ENCODE results near the gene NLE1. TPM values are rescaled to one million over a fixed set of nuclear protein-coding genes. Genes with fewer than 3 reads are reported as not detected.

The NLE1 gene
- total and polyA plus RNA-seq, 2 donors (not counting 1 experiment from before 2014, with no cell fraction given) = 16.5 to 17.5 TPM

DNA sequence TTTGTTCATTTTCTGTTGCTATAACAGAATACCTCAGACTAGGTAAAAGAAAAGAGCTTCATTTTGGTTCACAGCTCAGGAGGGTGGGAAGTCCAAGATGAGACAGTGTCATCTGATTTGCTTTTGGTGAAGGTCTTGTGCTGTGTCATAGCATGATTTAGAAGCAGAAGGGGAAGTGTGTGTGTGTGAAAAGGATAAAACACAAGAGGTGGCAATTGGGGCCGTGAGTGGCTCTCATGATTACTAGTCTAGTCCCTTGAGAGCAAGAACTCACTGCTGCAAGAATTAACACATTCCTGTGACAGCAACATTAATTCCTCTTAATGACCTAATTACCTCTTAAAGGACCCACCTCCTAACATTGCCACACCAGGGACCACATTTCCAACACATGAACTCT is 43.7 kb upstream of the NLE1 start:
- H3K9me3 Mint-ChIP-seq (ENCODE audit: insufficient read depth) = no peaks in the 10 kb centered on the region
- H3K4me2 ChIP-seq (replicated peaks; ENCODE audit: low read depth, low read length, poor library complexity, severe bottlenecking) = no peak overlapping the region
- intact Hi-C loops (cut with micrococcal nuclease) = no loop called here
- no peak overlapping the region for H2AFZ ChIP-seq (ENCODE audit: insufficient read depth, low read depth, low read length, poor library complexity, severe bottlenecking)
- no peak overlapping the region for H3K27ac ChIP-seq (ENCODE audit: low read length in 2 of 2)
- H3K4me1 Mint-ChIP-seq = no peaks in the 10 kb centered on the region
- H3K27me3 ChIP-seq (replicated peaks in 1 of 4; ENCODE audit: control extremely low read depth in 1 of 4, control insufficient read depth in 3 of 4, insufficient read depth in 4 of 4, low read length in 3 of 4) = no peaks in the 10 kb centered on the region
- H3K27me3 Mint-ChIP-seq = peaks cover 20% of the 10 kb centered on the region
- no peaks in the 10 kb centered on the region for H3K79me2 ChIP-seq (ENCODE audit: control insufficient read depth, insufficient read depth, low read length)
- H3K27ac Mint-ChIP-seq = no peak overlapping the region
- ATAC-seq (ENCODE audit: low read depth) (no peak), DNase-seq (no peak)
- H4K20me1 ChIP-seq (ENCODE audit: control insufficient read depth, insufficient read depth, low read length, poor library complexity, severe bottlenecking) = no peaks in the 10 kb centered on the region
- no peaks in the 10 kb centered on the region for H3K4me1 ChIP-seq (ENCODE audit: control insufficient read depth in 2 of 2, insufficient read depth in 2 of 2, low read length in 2 of 2)
- no peak overlapping the region for H3K9ac ChIP-seq (ENCODE audit: low read length)
- no peaks in the 10 kb centered on the region for H3K9me3 ChIP-seq (ENCODE audit: control extremely low read depth in 1 of 3, control insufficient read depth in 2 of 3, insufficient read depth in 1 of 3, low read length in 2 of 3)
- CTCF ChIA-PET = no interaction called here
- TF ChIP-seq EZH2 (IDR thresholded peaks at IDR 0.05; ENCODE audit: borderline replicate concordance, insufficient read depth, low read depth, low read length, poor library complexity, severe bottlenecking) = no peak
- TF ChIP-seq, protein P1, sequence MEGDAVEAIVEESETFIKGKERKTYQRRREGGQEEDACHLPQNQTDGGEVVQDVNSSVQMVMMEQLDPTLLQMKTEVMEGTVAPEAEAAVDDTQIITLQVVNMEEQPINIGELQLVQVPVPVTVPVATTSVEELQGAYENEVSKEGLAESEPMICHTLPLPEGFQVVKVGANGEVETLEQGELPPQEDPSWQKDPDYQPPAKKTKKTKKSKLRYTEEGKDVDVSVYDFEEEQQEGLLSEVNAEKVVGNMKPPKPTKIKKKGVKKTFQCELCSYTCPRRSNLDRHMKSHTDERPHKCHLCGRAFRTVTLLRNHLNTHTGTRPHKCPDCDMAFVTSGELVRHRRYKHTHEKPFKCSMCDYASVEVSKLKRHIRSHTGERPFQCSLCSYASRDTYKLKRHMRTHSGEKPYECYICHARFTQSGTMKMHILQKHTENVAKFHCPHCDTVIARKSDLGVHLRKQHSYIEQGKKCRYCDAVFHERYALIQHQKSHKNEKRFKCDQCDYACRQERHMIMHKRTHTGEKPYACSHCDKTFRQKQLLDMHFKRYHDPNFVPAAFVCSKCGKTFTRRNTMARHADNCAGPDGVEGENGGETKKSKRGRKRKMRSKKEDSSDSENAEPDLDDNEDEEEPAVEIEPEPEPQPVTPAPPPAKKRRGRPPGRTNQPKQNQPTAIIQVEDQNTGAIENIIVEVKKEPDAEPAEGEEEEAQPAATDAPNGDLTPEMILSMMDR (IDR thresholded peaks at IDR 0.05) = no peak
- POLR2A ChIA-PET = interaction anchor here (0.5 kb wide), 1 partner anchor 32 kb away, joined by 8 read pairs; no protein-coding TSS in a partner anchor
- H3K4me3 Mint-ChIP-seq = no peak overlapping the region
- H3K4me3 ChIP-seq (ENCODE audit: control extremely low read depth in 1 of 5, extremely low read depth in 1 of 5, insufficient read depth in 1 of 5, low read depth in 2 of 5, low read length in 4 of 5) = no peak overlapping the region
- no peaks in the 10 kb centered on the region for H3K36me3 ChIP-seq (replicated peaks in 1 of 2; ENCODE audit: control extremely low read depth in 1 of 2, control insufficient read depth in 1 of 2, extremely low read depth in 1 of 2, insufficient read depth in 2 of 2, low read length in 1 of 2)
- no CpG with 5 or more reads among the region's 1 CpG for WGBS (ENCODE audit: insufficient coverage)

DNA sequence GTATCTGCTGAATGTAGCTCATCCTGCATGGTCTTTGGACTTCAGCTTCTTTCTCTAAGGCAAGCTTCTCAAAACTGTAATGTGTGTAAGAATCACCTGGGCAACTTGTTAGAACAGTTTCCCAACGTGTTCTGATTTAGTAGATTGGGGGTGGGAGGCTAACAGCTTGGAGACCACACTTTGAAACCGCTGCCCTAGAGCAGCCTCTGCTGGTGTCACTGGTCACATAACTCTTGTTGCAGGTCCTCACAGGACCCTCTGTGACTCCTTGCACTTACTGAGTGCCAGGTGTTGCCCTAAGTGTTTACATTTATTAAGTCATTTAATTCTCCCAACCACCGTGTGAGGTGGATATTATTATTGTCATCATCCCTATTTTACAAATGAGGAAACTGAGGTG is 42.2 kb upstream of the NLE1 start:
- Histone ChIP-seq H3K4me3 (ENCODE audit: control extremely low read depth in 1 of 5, extremely low read depth in 1 of 5, insufficient read depth in 1 of 5, low read depth in 2 of 5, low read length in 4 of 5) (no peak overlapping the region), H3K4me2 (replicated peaks; ENCODE audit: low read depth, low read length, poor library complexity, severe bottlenecking) (no peak overlapping the region), H3K27ac (ENCODE audit: low read length in 2 of 2) (no peak overlapping the region), H3K36me3 (replicated peaks in 1 of 2; ENCODE audit: control extremely low read depth in 1 of 2, control insufficient read depth in 1 of 2, extremely low read depth in 1 of 2, insufficient read depth in 2 of 2, low read length in 1 of 2) (no peaks in the 10 kb centered on the region), H3K4me1 (ENCODE audit: control insufficient read depth in 2 of 2, insufficient read depth in 2 of 2, low read length in 2 of 2) (no peaks in the 10 kb centered on the region), H2AFZ (ENCODE audit: insufficient read depth, low read depth, low read length, poor library complexity, severe bottlenecking) (no peak overlapping the region), H3K27me3 (replicated peaks in 1 of 4; ENCODE audit: control extremely low read depth in 1 of 4, control insufficient read depth in 3 of 4, insufficient read depth in 4 of 4, low read length in 3 of 4) (no peaks in the 10 kb centered on the region), H4K20me1 (ENCODE audit: control insufficient read depth, insufficient read depth, low read length, poor library complexity, severe bottlenecking) (no peaks in the 10 kb centered on the region), H3K9me3 (ENCODE audit: control extremely low read depth in 1 of 3, control insufficient read depth in 2 of 3, insufficient read depth in 1 of 3, low read length in 2 of 3) (no peaks in the 10 kb centered on the region), H3K9ac (ENCODE audit: low read length) (no peak overlapping the region), H3K79me2 (ENCODE audit: control insufficient read depth, insufficient read depth, low read length) (no peaks in the 10 kb centered on the region)
- TF ChIP-seq, protein P1 (IDR thresholded peaks at IDR 0.05) = no peak
- TF ChIP-seq EZH2 (IDR thresholded peaks at IDR 0.05; ENCODE audit: borderline replicate concordance, insufficient read depth, low read depth, low read length, poor library complexity, severe bottlenecking) = no peak
- ChIA-PET CTCF (no interaction called here), POLR2A (no interaction called here)
- ATAC-seq (ENCODE audit: low read depth) = no peak
- Mint-ChIP-seq H3K9me3 (ENCODE audit: insufficient read depth) (no peaks in the 10 kb centered on the region), H3K4me1 (no peaks in the 10 kb centered on the region), H3K27me3 (peaks cover 20% of the 10 kb centered on the region), H3K27ac (no peak overlapping the region), H3K4me3 (no peak overlapping the region)
- 69% methylated on average over 2 of the region's 3 CpGs for whole genome bisulfite sequencing (ENCODE audit: insufficient coverage)
- DNase-seq = no peak
- intact Hi-C loops (cut with micrococcal nuclease) = no loop called here

Data from B cell (primary cell).